Activated gamma-delta T cell (primary cell): ENCODE results near the gene CDO1.

ENCODE experiments used
- DNase-seq: peaks from one replicate; lab custom pipeline; 2025; lab: John Stamatoyannopoulos, UW
- total RNA-seq, 2 donors: gene quantifications; one replicate each; lab custom pipeline; 2026; lab: John Stamatoyannopoulos, UW

Gene CDO1
- total RNA-seq: 0.10 to 0.17 reads per million in 2 donors

DNA sequence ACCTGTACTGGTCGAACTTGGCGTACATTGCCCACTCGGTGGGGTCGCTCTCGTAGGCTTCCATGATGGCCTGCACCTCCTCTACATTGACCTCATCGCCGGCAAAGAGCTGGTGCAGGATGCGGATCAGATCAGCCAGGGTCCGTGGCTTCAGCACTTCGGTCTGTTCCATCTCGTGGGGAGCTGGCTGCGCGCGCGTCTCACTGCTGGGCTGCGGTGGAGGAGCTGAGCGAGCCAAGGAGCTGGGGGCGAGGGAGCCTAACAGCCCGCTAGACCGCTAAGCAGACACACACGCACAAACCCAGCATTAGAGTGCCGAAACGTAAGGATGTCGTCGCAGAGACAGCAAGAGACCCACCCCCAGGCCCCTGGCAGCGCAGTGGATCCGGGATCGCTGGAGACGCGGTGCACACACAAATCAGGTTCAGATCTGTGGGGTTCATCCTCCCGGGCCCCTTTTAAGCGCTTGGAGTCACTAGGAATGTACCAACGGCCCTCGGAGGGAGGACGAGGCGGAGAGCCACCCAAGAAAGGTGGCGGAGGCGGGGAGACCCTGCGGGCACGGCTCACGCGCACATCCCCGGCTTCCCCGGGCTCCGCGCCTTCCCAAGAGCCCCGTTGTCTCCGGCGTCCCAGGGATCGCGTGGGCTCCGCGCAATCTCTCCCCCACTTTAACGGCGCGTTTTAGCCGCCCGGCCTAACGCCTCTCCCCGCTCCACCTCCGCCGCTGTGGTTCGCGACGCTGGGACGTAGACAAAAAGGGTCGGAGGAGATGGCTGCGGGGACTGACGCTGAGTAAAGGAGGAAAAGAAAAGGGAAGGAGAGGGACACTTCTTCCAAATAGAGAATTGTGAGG is at the start of gene CDO1:
Gene CDO1 (minus strand): TSS at position 434 of the 856 bp plus-strand sequence. CDS start 262 bp downstream, at position 172.
- DNase-seq: peak; percentile 13

DNA sequence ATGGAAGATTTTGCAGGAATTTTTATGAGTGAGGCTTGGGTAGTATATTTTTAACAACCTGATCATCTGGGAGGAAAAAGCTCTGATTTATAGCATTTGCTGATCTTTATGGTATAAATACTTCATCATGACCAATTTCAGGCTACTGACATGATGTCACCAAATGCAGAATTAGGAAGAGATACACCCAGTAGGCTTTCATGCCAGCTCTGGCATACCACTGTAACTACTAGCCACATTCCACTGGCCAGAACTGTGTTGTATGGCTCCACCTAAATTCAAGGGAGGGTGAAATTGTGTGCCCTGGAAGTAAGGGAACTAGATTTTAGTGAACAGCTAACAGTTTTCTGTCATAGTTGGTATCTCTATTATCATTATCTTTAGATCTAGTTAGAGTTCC is 42.9 kb upstream of the CDO1 start:
- DNase-seq: no peak

DNA sequence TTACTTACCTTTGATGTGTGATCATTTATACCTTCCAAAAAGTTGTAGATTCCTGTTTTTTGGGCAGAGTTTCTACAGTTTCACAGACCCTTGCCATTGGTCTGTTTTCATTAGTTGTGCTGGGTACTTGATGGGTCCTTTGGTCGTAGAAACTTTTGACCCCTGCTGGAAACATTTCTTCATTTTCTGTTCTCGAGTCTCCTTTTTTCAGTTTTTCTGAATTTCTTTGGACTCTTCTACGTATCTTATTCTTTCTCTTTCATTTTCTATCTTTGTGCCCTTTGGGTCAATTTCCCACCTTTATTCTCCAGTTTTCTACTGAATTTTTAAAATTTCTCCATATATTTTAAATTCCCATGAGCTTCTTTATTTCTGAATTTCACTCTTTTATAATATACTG is 41.9 kb upstream of the CDO1 start:
- no peak for DNase-seq

DNA sequence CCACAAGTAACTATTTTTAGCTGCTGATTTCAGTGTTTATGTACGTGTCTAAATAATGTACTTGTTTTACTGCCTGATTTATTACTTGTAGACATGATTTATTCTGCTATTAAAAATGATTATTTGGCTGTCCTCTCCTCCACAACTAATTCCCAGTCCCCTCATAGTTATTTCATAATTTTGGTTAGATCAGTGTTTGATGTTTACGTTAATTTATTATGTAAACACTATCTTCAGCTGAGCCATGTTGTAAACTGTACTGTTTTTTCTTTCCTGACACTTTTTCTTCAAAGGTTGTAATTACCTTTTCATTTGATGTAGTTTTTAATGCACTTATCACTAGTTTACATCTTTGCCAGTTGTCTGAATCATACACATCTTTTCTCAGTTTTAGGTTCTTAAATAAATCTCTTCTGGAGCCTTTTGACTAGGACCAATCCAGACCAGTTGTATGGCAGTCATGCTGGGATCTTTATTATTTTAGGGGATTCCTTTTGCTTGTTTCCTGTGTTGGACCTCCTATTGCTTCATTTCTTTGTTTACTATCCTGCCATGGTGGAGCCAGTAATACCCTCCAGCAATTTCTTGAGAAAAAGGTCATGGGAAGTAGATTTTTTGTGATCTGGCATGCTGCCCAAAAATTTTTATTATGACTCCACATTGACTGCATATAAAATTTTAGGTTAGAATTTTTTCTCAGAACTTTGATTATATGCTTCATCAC is 41.3 kb upstream of the CDO1 start:
- no peak for DNase-seq

DNA sequence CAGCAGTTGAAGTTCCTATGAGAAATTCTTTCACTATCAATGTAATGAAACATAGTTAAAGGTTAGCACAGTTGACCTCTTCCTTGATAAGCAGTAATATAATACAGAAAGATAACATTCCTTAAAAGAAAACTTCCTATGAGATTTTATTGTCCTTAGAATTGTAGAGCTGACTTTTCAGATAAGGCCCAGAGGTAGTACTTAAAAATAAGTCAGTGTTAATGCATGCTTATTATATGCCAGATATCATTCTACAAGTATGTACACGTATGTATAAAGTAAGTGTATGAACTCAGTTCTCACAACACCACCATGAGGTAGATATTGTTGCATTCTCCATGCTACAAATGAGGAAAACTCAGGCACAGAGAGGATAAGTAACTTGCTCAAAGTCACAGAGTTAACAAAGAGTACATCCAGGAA is 40.6 kb upstream of the CDO1 start:
- DNase-seq: no peak

DNA sequence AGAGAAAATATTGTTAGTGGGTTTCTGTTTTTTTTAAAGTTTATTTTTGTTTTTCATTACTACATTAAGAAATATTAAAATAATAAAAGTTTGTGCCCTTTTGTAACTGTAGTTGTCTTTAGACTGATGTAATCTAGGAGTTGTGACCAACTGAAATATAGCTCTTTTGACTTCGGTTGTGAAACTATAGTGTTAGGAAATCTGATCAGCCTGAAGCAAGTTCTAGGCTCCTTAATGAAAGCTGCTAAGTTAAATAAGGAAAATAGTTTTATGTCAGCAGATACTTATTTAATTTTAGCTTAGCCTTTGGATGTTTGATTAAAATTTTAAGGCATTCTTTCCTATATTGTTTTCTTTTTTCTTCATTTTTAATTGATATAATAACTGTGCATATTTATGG is 39.5 kb upstream of the CDO1 start:
- DNase-seq: no peak

DNA sequence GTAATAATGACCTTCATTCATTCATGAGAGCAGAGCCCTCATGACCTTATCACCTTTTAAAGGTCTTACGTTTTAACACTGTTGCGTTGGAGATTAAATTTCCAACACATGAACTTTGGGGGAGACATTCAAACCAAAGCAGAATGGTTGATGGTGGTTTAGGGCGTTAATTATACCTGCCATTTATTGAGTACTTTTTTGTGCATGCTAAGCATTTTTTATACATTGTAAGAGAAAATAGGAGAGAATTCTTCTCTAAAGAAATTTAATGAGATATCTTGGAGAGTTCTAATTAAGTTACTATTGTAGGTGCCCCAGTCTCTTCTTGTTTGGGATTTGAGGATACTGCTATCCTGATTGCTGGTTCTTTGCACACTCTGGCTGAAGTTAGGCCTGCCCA is 37.7 kb upstream of the CDO1 start:
- no peak for DNase-seq

DNA sequence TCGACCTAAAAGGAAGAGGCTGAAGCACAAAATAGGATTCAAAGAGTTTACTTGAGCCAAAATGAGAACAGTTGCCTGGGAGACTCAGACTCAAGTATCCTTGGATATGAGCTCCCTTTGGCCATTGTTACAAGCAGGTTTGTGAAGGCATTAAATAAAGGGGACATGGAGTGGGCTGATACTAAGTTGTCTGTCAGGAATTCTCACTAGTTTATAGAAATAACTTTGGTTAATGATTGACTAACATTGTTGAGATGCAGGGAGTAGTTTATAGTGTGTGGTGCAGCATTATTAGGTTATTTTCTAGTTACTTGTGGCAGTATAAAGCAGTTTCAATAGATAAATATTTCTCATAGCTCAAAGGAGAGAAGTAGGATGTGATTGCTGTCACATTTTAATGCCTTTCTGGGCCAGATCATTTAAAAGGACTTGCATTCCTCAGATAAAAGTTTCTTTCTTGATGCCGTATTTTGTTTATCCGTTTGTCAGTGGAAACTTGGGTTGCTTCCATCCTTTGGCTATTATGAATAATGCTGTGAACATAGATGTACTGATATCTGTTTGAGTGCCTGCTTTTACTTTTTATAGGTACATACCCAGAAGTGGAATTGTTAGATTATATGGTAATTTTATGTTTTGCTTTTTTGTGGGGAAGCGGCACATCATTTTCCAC is 34.4 kb upstream of the CDO1 start:
- DNase-seq: no peak

DNA sequence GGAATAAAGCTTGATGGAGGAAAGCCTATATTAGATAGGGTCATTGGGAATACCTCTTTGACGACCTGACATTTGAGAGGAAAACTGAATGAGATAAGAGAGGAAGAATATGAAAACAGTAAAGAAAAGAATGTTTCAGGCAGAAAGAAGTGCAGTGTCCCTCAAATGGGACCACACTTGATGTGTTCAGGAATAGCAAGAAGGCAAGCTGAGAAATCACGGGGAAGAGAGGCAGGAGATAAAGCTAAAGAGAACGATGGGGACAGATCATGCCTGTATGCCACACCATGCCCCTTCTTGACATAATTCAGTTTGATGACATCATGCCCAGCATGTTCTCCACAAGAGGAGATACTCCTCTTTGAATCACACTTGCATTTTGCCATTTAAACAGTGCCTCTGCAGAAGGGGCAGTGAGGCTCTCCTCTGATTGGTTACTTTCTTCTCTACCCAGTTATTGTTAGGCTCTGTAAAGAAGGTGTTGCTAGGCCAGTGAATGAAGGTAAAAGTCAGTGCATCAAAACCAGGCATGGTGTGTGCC is 32.9 kb upstream of the CDO1 start:
- no peak for DNase-seq

DNA sequence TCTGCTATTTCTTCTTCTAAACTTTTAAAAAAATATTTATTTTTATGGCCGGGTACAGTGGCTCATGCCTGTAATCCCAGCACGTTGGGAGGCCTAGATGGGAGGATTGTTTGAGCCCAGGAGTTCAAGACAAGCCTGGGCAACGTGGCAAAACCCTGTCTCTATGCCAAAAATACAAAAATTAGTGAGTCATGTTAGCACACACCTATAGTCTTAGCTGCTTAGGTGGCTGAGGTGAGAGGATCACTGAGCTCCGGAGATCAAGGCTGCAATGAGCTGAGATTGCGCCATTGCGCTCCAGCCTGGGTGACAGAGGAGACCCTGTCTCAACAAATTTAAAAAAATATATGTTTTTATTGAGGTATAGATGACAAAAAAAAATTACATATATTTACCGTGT is 30.8 kb upstream of the CDO1 start:
- DNase-seq: no peak

DNA sequence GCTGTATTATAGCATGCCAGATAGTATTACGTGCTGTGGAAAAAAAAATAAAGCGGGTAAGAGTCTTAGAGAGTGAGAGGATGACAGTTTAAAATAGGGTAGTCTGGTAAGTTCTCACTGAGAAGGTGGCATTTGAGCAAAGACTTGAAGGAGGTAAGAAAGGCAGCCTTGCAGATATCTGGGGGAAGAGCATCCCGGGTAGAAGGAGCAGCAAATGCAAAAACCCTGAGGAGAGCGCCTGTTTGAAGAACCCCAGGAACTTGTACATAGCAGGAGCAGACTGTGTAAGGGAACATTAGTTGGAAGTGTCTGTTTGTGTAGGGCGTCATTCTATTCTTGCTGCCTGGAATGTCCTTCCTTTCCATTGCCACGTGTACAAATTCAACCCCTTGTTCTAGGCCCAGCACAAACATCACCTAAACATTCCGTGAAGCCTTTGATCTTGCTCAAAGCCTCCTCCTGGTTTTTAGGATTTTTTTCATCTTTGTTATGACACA is 27.9 kb upstream of the CDO1 start:
- DNase-seq: no peak

DNA sequence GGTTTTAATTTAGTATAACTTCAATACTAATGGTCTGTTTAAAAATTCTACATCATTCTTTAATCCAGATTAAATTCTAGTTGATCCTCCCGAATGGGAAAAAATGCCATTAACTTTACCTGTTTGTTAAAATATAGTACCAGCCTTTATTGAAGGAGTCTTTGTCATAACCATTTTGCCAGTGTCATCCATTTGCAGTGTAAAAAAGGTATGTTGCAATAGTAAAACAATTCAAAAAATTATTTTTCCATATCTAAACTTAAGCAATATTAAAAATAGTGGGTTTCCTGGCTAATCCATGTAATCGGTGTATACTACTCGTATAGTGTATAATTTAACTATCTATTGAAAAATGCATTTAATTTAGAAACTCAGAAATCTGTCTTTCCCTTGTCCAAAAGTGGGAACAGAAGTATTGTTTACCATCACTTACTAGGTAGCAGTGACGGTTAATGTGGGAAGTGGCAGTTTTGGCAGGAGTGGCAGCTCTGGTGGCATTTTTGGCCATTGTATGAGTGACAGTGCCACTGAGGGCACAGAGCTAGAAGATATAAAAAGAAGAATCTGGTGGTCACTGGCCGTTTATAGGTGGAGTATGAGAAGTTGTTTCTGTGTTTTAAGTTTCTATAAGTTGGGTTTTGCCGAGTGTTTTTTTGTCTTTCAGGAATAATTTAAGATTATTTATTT is 27.1 kb upstream of the CDO1 start:
- no peak for DNase-seq

DNA sequence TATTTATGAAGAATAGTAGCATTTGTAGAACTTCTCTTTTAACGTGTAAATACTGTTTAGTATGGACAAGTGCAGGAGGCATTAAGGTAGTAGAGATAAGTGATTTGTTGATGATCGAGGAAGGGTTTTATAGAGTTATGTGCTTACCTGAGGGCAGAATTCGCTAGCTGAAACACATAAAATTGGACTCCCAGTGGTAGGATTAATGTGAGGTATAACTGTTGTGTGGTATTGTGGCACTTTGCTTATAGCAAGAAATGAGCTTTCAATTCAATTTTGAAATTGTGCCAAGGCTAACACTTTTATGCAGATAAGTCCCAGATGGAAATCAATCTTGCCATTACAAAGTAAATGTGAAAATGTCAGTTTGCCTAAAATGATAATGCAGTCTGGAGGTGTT is 26.5 kb upstream of the CDO1 start:
- no peak for DNase-seq

DNA sequence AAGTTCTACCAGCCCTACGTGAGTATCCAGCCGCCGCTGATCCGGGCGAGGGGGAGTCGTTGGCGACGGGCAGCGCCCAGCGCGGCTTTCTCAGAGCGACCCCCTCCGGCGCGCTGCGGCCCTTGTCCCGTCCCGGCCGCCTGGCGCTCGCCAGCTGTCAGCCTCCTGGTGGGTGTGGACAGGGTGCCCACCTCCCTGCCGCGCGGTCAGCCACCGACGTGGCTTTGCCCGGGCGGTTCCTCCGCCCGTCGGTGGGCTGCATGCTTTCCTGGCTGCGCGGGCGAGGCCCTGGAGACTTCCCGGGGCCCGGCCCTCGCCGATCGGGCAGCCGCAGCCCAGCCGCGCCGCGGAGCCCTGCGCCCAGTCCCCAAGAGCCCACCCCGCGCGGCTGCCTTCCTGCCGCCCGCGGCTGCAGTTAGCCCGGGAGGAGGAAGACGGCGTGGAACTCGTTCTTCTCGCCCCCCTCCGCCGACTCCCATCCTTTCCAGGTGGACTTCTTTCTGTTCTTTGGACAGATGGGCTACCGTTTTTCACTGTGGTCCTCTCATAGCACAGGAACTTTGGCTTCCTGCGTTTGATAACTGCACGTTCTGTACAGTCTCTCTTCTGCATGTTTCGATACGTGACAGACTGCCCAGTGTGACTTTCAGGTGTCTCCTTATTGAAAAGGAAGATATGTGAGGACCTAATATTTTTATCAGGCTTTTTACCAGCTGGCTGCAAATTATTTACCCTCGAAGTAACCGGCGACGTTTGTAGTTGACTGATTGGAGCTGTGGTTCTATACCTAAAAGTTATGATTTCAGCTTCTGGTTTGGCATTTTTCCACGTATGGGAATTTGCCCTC is 25.9 kb upstream of the CDO1 start:
- no peak for DNase-seq

DNA sequence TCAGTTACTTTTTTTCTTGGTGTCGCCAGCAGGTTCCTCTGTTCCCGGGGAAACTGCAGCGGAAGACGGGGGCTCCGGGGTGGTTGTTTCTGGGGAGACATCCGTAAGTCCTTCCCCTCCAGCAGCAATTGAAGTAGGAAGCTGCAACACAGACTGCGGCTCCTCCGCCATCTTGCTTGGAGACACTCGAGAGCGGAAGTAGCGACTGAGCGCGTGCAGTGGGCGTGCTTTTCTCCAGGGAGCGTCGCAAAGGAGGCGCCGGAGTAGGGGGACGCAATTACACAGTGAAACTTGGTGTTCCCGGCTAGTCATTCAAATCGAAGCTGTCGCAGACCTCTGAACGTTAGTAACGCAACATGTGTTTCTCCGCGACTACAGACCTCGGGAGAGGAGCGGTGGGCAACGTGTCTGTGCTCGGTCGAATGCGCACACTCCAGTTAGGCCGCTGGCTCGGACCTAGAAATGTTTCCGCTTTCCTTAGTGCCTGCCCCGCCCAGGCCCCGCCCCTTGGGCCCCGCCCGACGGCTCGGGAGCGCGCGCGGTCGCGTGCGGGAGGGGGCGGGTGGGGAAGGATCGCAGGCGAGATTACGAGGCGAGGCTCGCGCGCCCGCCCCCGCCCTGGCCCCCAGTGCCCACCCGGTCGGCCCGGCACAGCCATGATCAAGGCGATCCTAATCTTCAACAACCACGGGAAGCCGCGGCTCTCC is 25.1 kb upstream of the CDO1 start, which contains the start of the genes AP3S1 and ATG12:
Gene AP3S1 (plus strand): TSS at position 554 of the 707 bp plus-strand sequence. CDS start 103 bp downstream, at position 657.
Gene ATG12 (minus strand): TSS at position 184 of the 707 bp plus-strand sequence. CDS start 13 bp downstream, at position 171.
- peak; percentile 77 for DNase-seq

DNA sequence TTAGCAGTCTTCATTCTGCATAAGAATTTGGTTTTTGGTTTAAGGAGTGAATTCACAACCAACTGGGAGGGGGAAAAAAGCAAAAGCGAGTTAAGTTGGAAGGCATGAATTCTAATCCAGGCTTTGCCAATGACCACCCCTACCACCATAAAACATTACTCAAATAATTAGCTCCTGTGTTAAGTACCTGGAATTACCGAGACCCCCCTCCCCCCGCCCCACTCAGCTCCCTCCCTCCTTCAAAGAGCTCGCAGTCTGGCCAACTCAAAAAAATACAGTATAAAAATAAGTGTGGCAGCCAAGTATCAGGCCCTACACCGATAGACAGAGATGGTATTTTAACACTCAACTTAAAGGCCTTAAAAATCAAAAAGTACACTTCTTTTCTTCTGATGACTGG is 24.4 kb upstream of the CDO1 start:
- no peak for DNase-seq

DNA sequence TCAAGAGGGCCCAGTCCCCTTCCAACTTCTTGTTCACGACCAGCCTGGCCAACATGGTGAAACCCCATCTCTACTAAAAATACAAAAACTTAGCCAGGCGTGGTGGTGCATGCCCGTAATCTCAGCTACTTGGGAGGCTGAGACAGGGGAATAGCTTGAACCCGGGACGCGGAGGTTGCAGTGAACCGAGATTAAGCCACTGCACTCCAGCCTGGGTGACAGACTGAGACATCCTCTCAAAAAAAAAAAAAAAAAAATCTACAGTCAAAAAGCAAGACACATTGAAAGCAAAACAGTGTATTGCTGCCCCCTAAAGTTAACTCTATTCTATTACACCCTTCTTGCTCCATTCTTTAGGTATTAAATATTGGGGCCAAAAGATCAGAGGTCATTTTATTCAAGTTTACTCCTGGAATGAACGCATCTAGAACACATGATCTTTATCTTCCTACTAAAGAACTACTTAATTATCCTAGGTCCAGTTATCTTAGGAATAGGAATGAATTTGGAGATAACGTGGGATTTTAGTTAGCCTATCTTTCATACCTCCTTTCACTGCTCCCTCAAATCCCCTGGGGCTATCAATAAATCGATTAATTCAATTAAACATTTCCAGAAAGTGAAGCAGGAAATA is 22.5 kb upstream of the CDO1 start:
- DNase-seq: no peak

DNA sequence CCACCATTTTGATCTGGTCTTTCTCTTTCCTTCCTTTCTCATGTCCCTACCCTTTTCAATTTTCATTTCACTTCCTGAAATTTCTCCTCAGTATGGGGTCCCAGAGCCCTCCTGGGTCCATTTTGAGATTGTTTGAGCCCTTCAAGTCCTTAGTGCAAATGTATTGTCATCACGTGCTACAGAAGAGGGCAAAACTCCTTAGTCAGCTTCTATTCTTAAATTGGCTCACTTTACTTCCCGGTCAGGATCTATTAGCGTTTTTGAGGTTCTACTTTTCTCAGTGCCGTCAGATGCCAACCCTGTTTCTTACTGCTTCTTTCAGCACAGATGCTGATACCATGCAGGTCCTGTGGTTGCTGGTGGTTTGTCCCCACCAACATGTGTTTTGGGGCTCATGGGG is 19.0 kb upstream of the CDO1 start:
- DNase-seq: no peak

DNA sequence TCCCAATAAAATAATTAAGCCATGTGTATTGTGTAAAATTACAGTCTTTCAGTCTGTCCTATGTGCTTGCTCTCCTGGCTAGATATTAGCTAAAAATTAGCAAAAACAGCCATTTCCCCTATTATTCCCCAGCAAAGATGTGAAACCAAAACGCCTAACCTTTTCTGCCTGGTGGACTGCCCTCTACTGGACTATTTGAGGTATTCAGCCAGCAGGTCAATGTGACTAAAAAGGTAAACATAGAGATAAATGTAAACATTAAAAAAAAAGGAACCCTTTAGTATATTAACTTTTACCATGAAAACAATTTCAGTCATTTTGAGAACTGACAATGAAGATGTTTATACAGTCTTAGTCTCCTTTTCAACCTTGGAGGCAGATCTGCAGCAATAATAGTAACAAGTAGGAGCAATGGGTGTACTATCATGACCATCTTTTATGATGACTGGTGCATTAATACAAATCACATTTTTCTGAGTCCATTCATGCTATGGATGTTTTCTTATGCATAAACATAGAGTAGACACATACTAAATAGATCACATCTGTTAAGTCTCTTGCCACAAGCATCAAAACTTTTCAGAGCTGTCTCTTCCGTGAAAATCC is 14.8 kb upstream of the CDO1 start:
- no peak for DNase-seq
